GM12891 (cell line): Measurements from ENCODE around the gene ADGRG4.

Source experiments
- POLR2A ChIP-seq: IDR thresholded peaks from 2 replicates; pipeline ENCODE4 v1.6.1; 2011; ENCODE audit warnings: low read depth, low read length, control low read depth
- POLR2AphosphoS5 ChIP-seq: IDR thresholded peaks from 2 replicates; pipeline ENCODE4 v1.6.1; 2011; ENCODE audit warnings: low read depth, low read length, control low read depth
- TAF1 ChIP-seq: IDR thresholded peaks from 2 replicates; pipeline ENCODE4 v1.6.1; 2011; ENCODE audit warnings: low read depth, low read length, control low read depth

DNA sequence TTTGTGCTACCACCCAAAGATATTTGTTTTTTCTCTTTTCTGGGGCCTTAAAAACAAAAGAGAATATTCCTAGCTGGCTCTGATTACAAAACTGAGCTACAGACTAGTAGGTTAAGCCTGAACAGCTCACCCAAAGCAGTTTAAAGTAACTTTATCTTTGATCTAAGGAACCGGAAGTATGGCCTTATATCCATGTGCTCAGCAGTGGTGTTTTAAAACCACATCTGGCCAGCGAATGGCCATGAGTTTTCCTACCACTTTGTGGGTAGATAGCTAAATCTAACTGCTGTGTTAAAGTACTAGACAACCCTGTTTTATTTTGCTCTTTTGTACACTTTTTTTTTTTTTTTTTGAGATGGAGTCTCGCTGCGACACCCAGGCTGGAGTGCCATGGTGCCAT lies 24.6 kb downstream of the ADGRG4 start:
- no peak for TF ChIP-seq POLR2A
- no peak for TF ChIP-seq POLR2AphosphoS5
- TF ChIP-seq TAF1 = no peak
